ENCODE results near the gene SLC20A1. TPM values are rescaled to one million over a fixed set of nuclear protein-coding genes. Genes with fewer than 3 reads are reported as not detected.

The SLC20A1 gene
- total RNA-seq, 1 donor from 2014 or later = 43.5 TPM

- H3K36me3 ChIP-seq = peaks cover 13% of the 10 kb centered on the region
- H3K4me3 ChIP-seq = no peak overlapping the region
- no peaks in the 10 kb centered on the region for H3K9me3 ChIP-seq
- intact Hi-C loops (cut with DNase I) = no loop called here
- no peak for ATAC-seq
- no peaks in the 10 kb centered on the region for H3K27me3 ChIP-seq (ENCODE audit: low read depth)
- TF ChIP-seq, protein P1, sequence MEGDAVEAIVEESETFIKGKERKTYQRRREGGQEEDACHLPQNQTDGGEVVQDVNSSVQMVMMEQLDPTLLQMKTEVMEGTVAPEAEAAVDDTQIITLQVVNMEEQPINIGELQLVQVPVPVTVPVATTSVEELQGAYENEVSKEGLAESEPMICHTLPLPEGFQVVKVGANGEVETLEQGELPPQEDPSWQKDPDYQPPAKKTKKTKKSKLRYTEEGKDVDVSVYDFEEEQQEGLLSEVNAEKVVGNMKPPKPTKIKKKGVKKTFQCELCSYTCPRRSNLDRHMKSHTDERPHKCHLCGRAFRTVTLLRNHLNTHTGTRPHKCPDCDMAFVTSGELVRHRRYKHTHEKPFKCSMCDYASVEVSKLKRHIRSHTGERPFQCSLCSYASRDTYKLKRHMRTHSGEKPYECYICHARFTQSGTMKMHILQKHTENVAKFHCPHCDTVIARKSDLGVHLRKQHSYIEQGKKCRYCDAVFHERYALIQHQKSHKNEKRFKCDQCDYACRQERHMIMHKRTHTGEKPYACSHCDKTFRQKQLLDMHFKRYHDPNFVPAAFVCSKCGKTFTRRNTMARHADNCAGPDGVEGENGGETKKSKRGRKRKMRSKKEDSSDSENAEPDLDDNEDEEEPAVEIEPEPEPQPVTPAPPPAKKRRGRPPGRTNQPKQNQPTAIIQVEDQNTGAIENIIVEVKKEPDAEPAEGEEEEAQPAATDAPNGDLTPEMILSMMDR (IDR thresholded peaks at IDR 0.05) = no peak
- no peak overlapping the region for H3K27ac ChIP-seq
- DNase-seq = no peak
- peaks cover 29% of the 10 kb centered on the region for H3K4me1 ChIP-seq
Observed at GRCh38 chr2:112643488-112643887, 2.3 kb upstream of the SLC20A1 start.

GRCh38 chr2:112644155-112644932 is 1.4 kb upstream of the SLC20A1 start:
- Histone ChIP-seq H3K9me3 (no peaks in the 10 kb centered on the region), H3K27me3 (ENCODE audit: low read depth) (no peaks in the 10 kb centered on the region), H3K4me1 (peaks cover 38% of the 10 kb centered on the region), H3K4me3 (peak overlapping the region; percentile 92), H3K27ac (peak overlapping the region; percentile 98), H3K36me3 (peaks cover 22% of the 10 kb centered on the region)
- no peak for ATAC-seq
- no peak for DNase-seq
- TF ChIP-seq, protein P1 (IDR thresholded peaks at IDR 0.05) = no peak
- intact Hi-C loops (cut with DNase I) = no loop called here

DNA sequence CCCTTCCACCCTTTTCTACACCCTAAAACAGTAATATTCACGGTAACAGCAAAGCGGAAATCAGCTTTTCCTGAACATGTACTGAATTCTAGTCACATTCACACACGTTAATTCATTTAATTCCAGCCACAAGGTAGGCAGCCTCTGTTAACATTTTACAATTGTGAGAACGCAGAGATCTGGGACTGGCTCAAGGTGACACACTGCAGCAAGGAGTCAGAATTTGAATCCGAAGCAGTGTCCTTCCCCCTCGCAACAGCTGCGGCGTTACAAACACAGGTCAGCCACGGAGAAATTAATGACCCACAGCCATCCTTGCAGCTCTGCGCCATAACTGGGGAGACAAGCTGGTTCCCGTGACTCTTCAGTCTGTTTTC is 818 bp upstream of the SLC20A1 start:
- TF ChIP-seq, protein P1 (IDR thresholded peaks at IDR 0.05) = no peak
- DNase-seq (no peak), ATAC-seq (no peak)
- H3K4me1 ChIP-seq = peaks cover 40% of the 10 kb centered on the region
- no peaks in the 10 kb centered on the region for H3K9me3 ChIP-seq
- H3K27me3 ChIP-seq (ENCODE audit: low read depth) = no peaks in the 10 kb centered on the region
- peaks cover 27% of the 10 kb centered on the region for H3K36me3 ChIP-seq
- peak overlapping the region; percentile 98 for H3K27ac ChIP-seq
- peak overlapping the region; percentile 92 for H3K4me3 ChIP-seq
- intact Hi-C loops (cut with DNase I) = no loop called here

GRCh38 chr2:112646102-112646719 is 472 bp downstream of the SLC20A1 start:
- TF ChIP-seq, protein P1 (IDR thresholded peaks at IDR 0.05) = no peak
- H3K36me3 ChIP-seq = peaks cover 40% of the 10 kb centered on the region
- H3K9me3 ChIP-seq = no peaks in the 10 kb centered on the region
- intact Hi-C loops (cut with DNase I) = no loop called here
- H3K27me3 ChIP-seq (ENCODE audit: low read depth) = no peaks in the 10 kb centered on the region
- peak overlapping the region; percentile 92 for H3K4me3 ChIP-seq
- H3K27ac ChIP-seq = peak overlapping the region; percentile 98
- no peak for DNase-seq
- ATAC-seq = peak; percentile 50 to 65
- H3K4me1 ChIP-seq = peaks cover 40% of the 10 kb centered on the region

- TF ChIP-seq, protein P1 (IDR thresholded peaks at IDR 0.05) = no peak
- Histone ChIP-seq H3K27ac (peak overlapping the region; percentile 98), H3K4me3 (peak overlapping the region; percentile 92), H3K27me3 (ENCODE audit: low read depth) (no peaks in the 10 kb centered on the region), H3K4me1 (peaks cover 40% of the 10 kb centered on the region), H3K36me3 (peaks cover 49% of the 10 kb centered on the region), H3K9me3 (no peaks in the 10 kb centered on the region)
- no peak for ATAC-seq
- intact Hi-C loops (cut with DNase I) = no loop called here
- no peak for DNase-seq
Observed at GRCh38 chr2:112646791-112647689, 1.3 kb downstream of the SLC20A1 start.

All from lower lobe of right lung (tissue), 2 donors.